ENCODE measurements around the gene SLC37A1.

The SLC37A1 gene

GRCh38 chr21:42530167-42530518 lies 16.5 kb downstream of the SLC37A1 start:
- no peak for DNase-seq

GRCh38 chr21:42531771-42532170 lies 18.1 kb downstream of the SLC37A1 start:
- no peak for DNase-seq

GRCh38 chr21:42532466-42533181 lies 19.0 kb downstream of the SLC37A1 start:
- no peak for DNase-seq

GRCh38 chr21:42533306-42533962 lies 19.8 kb downstream of the SLC37A1 start:
- DNase-seq = no peak

GRCh38 chr21:42533963-42534355 lies 20.3 kb downstream of the SLC37A1 start:
- DNase-seq = no peak

- DNase-seq = no peak
Measured at GRCh38 chr21:42534421-42535378, 21.0 kb downstream of the SLC37A1 start.

GRCh38 chr21:42535602-42536171 lies 22.0 kb downstream of the SLC37A1 start:
- no peak for DNase-seq

GRCh38 chr21:42536601-42537000 lies 22.9 kb downstream of the SLC37A1 start:
- DNase-seq = no peak

GRCh38 chr21:42537106-42537742 lies 23.6 kb downstream of the SLC37A1 start:
- no peak for DNase-seq

GRCh38 chr21:42538479-42539275 lies 25.0 kb downstream of the SLC37A1 start:
- DNase-seq = no peak

GRCh38 chr21:42539342-42539741 lies 25.7 kb downstream of the SLC37A1 start:
- no peak for DNase-seq

- no peak for DNase-seq
Measured at GRCh38 chr21:42539931-42540343, 26.3 kb downstream of the SLC37A1 start.

- DNase-seq = no peak
Measured at GRCh38 chr21:42540396-42540795, 26.7 kb downstream of the SLC37A1 start.

- no peak for DNase-seq
Measured at GRCh38 chr21:42541174-42541573, 27.5 kb downstream of the SLC37A1 start.

GRCh38 chr21:42541618-42542017 lies 28.0 kb downstream of the SLC37A1 start:
- DNase-seq = no peak

- no peak for DNase-seq
Measured at GRCh38 chr21:42542196-42542595, 28.5 kb downstream of the SLC37A1 start.

- no peak for DNase-seq
Measured at GRCh38 chr21:42542596-42542995, 28.9 kb downstream of the SLC37A1 start.

- no peak for DNase-seq
Measured at GRCh38 chr21:42543106-42543847, 29.6 kb downstream of the SLC37A1 start.

- no peak for DNase-seq
Measured at GRCh38 chr21:42544544-42544943, 30.9 kb downstream of the SLC37A1 start.

- no peak for DNase-seq
Measured at GRCh38 chr21:42545317-42545716, 31.7 kb downstream of the SLC37A1 start.

- no peak for DNase-seq
Measured at GRCh38 chr21:42545745-42546144, 32.1 kb downstream of the SLC37A1 start.

Measured in CD4-positive, alpha-beta T cell treated with Interleukin-4 for 4 hours (primary cell).